NT2/D1 (cell line): ENCODE measurements around the gene PDHX.

Source experiments
- SUZ12 ChIP-seq: IDR thresholded peaks from 2 replicates; pipeline ENCODE4 v1.6.1; 2011; ENCODE audit not compliant: insufficient read length, insufficient read depth; ENCODE audit errors: extremely low read depth
- YY1 ChIP-seq: IDR thresholded peaks from 2 replicates; pipeline ENCODE4 v1.6.1; 2011; ENCODE audit not compliant: insufficient read length, insufficient read depth
- ZNF274 ChIP-seq: IDR thresholded peaks from 2 replicates; pipeline ENCODE4 v1.6.1; 2011; ENCODE audit warnings: mild to moderate bottlenecking, low read depth, low read length

DNA sequence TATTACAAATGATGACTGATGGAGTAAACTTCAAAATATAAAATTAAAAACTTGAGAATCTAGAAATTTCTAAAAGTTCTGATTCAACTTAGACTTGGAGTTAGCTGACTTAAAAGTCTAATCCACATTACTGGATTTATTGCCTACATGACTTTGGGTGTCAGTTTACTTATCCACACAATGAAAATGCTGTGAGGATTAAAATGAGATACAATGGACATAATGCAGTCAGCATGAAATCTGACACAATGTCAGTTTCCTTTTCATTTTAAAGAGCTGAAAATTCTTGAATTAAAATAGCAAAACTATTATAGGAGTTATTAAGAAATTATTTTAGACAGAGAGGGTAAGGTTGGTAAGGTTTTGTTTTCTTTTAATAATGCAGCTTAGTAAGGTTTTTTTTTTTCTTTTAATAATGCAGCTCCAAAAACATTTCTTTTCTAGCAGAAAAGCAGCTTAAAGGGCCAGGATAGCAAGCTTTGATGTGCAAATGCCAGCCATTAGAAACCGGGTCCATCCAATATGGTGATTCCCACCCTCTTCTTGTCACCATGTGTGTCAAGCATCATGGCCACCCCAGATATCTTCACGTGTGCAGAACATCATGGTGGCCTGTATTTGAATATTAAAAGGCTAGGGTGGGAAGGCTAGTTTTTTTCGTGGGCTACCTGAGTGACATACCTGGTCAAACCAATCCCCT is 19.1 kb upstream of the PDHX start:
- TF ChIP-seq ZNF274 = no peak
- no peak for TF ChIP-seq YY1
- no peak for TF ChIP-seq SUZ12
